Activated CD8-positive, alpha-beta memory T cell treated with anti-CD3 and anti-CD28 coated beads, Interleukin-2, amount 50 U/mL, for 1 hour (primary cell): ENCODE measurements around the gene DNAJC25.

Experiments
- DNase-seq: peaks from one replicate; pipeline ENCODE4 v3.0.0-alpha.2; 2020; ENCODE audit errors: extremely low read depth

DNAJC25 gene

GRCh38 chr9:111627260-111627963 is 3.7 kb upstream of the DNAJC25 start:
- no peak for DNase-seq

- no peak for DNase-seq
Observed at GRCh38 chr9:111628411-111628810, 2.7 kb upstream of the DNAJC25 start.

- no peak for DNase-seq
Observed at GRCh38 chr9:111630182-111630963, 761 bp upstream of the DNAJC25 start.

- DNase-seq, result no peak
Observed at GRCh38 chr9:111630964-111631213, 245 bp upstream of the DNAJC25 start.

- DNase-seq, result no peak
Observed at GRCh38 chr9:111632060-111632459, 926 bp downstream of the DNAJC25 start.

GRCh38 chr9:111632695-111633388 is 1.7 kb downstream of the DNAJC25 start:
- no peak for DNase-seq

- DNase-seq, result no peak
Observed at GRCh38 chr9:111633389-111633736, 2.2 kb downstream of the DNAJC25 start.

GRCh38 chr9:111634860-111635259 is 3.7 kb downstream of the DNAJC25 start:
- DNase-seq, result no peak

- DNase-seq, result no peak
Observed at GRCh38 chr9:111637421-111637950, 6.4 kb downstream of the DNAJC25 start.

- no peak for DNase-seq
Observed at GRCh38 chr9:111644195-111644772, 13.2 kb downstream of the DNAJC25 start.

- DNase-seq, result no peak
Observed at GRCh38 chr9:111645806-111646205, 14.7 kb downstream of the DNAJC25 start.

GRCh38 chr9:111646417-111646816 is 15.3 kb downstream of the DNAJC25 start:
- DNase-seq, result no peak

GRCh38 chr9:111648066-111648465 is 16.9 kb downstream of the DNAJC25 start:
- no peak for DNase-seq

GRCh38 chr9:111649016-111649415 is 17.9 kb downstream of the DNAJC25 start:
- no peak for DNase-seq

GRCh38 chr9:111657051-111657450 is 25.9 kb downstream of the DNAJC25 start:
- no peak for DNase-seq

GRCh38 chr9:111658943-111659342 is 27.8 kb downstream of the DNAJC25 start:
- no peak for DNase-seq

- no peak for DNase-seq
Observed at GRCh38 chr9:111659691-111660090, 28.6 kb downstream of the DNAJC25 start.

GRCh38 chr9:111661150-111661801 is 30.1 kb downstream of the DNAJC25 start, which contains the start of gene GNG10:
Gene GNG10, plus strand, starts transcription at chr9:111661605. Its CDS starts 30 bp downstream, at chr9:111661635.
- DNase-seq, result no peak

GRCh38 chr9:111661802-111662521 is 30.8 kb downstream of the DNAJC25 start:
- no peak for DNase-seq

GRCh38 chr9:111662576-111663300 is 31.6 kb downstream of the DNAJC25 start:
- no peak for DNase-seq
